PFSK-1 (cell line): ENCODE data around the gene FGD3.

ENCODE experiments used
- FOXP2 ChIP-seq: optimal IDR thresholded peaks from 2 replicates; pipeline ENCODE3; 2011; ENCODE audit warnings: borderline replicate concordance, control low read depth, inconsistent platforms; ENCODE audit not compliant: insufficient read depth; ENCODE audit errors: extremely low read length, extremely low read depth
- POLR2AphosphoS5 ChIP-seq: IDR thresholded peaks from 2 replicates; pipeline ENCODE4 v1.6.1; 2012; ENCODE audit warnings: low read depth, mild to moderate bottlenecking, control low read depth, low read length, moderate library complexity
- REST ChIP-seq, 2 experiments: IDR thresholded peaks; 2 replicates each; pipeline versions ENCODE4 v1.6.1 to v1.8.0; 2011 to 2012; ENCODE audit warnings: low read depth in 2 of 2, low read length in 2 of 2, control low read depth in 1 of 2, inconsistent platforms in 1 of 2, mild to moderate bottlenecking in 1 of 2, moderate library complexity in 1 of 2; ENCODE audit not compliant: insufficient read depth in 1 of 2
- SIN3A ChIP-seq: IDR thresholded peaks from 2 replicates; pipeline ENCODE4 v1.6.1; 2012; ENCODE audit warnings: mild to moderate bottlenecking, low read length, moderate library complexity, borderline replicate concordance; ENCODE audit not compliant: insufficient read depth
- TAF1 ChIP-seq: IDR thresholded peaks from 2 replicates; pipeline ENCODE4 v1.6.1; 2012; ENCODE audit warnings: low read length, control low read depth, borderline replicate concordance; ENCODE audit not compliant: insufficient read depth

Gene FGD3

GRCh38 chr9:93043122-93043521 is 95.8 kb downstream of the FGD3 start:
- TF ChIP-seq FOXP2 (no peak), TAF1 (no peak), SIN3A (no peak), POLR2AphosphoS5 (no peak), REST (IDR thresholded peaks at IDR 0.05; ENCODE audit: insufficient read depth in 1 of 2, low read depth in 2 of 2, low read length in 2 of 2) (no peak)

- TF ChIP-seq REST (IDR thresholded peaks at IDR 0.05; ENCODE audit: insufficient read depth in 1 of 2, low read depth in 2 of 2, low read length in 2 of 2), result no peak
These were observed 98.2 kb downstream of the FGD3 start for GRCh38 chr9:93045521-93045920.

- TF ChIP-seq REST (IDR thresholded peaks at IDR 0.05; ENCODE audit: insufficient read depth in 1 of 2, low read depth in 2 of 2, low read length in 2 of 2), result no peak
- no peak for TF ChIP-seq SIN3A
- no peak for TF ChIP-seq FOXP2
- no peak for TF ChIP-seq POLR2AphosphoS5
- no peak for TF ChIP-seq TAF1
These were observed 101.5 kb downstream of the FGD3 start for GRCh38 chr9:93048566-93049448.

GRCh38 chr9:93049491-93049890 is 102.2 kb downstream of the FGD3 start:
- no peak for TF ChIP-seq TAF1
- no peak for TF ChIP-seq POLR2AphosphoS5
- no peak for TF ChIP-seq SIN3A
- TF ChIP-seq REST (IDR thresholded peaks at IDR 0.05; ENCODE audit: insufficient read depth in 1 of 2, low read depth in 2 of 2, low read length in 2 of 2), result no peak
- TF ChIP-seq FOXP2, result no peak

GRCh38 chr9:93050231-93050630 is 102.9 kb downstream of the FGD3 start:
- no peak for TF ChIP-seq REST (IDR thresholded peaks at IDR 0.05; ENCODE audit: insufficient read depth in 1 of 2, low read depth in 2 of 2, low read length in 2 of 2)
- no peak for TF ChIP-seq FOXP2
- TF ChIP-seq SIN3A, result no peak
- TF ChIP-seq POLR2AphosphoS5, result no peak
- no peak for TF ChIP-seq TAF1
